ENCODE data around the gene OR4F15.
"Not testable (repeated sequence)": the region's sequence is repeated elsewhere in the genome, so short reads cannot be mapped to it uniquely, and the experiment has no call there.

OR4F15 gene, protein sequence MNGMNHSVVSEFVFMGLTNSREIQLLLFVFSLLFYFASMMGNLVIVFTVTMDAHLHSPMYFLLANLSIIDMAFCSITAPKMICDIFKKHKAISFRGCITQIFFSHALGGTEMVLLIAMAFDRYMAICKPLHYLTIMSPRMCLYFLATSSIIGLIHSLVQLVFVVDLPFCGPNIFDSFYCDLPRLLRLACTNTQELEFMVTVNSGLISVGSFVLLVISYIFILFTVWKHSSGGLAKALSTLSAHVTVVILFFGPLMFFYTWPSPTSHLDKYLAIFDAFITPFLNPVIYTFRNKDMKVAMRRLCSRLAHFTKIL

GRCh38 chr15:101811902-101812301, at the start of gene OR4F15:
OR4F15 (plus strand) TSS chr15:101812202; CDS start chr15:101818187, 5,985 bp downstream.
- DNase-seq (ENCODE audit: low spot score): no peak

- not testable (repeated sequence) for DNase-seq (ENCODE audit: low spot score)
Measured at GRCh38 chr15:101764669-101765339, 47.2 kb upstream of the OR4F15 start.

GRCh38 chr15:101765340-101765671, 46.7 kb upstream of the OR4F15 start:
- DNase-seq (ENCODE audit: low spot score): not testable (repeated sequence)

- DNase-seq (ENCODE audit: low spot score): no peak
Measured at GRCh38 chr15:101765772-101766456, 46.1 kb upstream of the OR4F15 start.

DNA sequence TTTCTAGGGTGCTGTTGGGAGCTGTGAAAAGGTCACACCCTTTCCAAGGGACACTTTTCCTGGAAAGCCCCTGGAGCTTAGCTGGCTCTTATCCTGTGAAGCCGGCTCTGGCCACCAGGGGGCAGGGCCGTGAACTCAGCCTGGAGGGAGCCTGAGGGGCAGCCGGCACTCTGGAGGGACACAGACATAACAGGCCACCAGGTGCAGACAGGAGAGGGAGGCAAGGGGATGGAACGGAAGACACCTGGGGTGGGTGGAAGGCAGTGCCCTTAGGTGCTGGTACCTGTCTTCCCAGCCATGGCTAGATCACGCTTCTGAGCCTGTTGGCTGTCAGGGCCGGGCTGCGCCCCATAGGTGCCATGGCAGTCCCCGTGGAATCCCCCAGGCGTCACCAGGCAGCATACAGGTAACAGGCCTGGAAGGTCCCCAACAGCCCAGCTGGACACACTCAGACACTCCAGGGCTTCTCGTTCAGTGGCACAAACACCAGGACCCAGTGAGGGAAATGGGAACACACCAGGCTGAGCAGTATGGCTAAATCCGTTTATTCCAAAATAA, 44.8 kb upstream of the OR4F15 start:
- not testable (repeated sequence) for DNase-seq (ENCODE audit: low spot score)

- no peak for DNase-seq (ENCODE audit: low spot score)
Measured at GRCh38 chr15:101772921-101773320, 39.1 kb upstream of the OR4F15 start.

DNA sequence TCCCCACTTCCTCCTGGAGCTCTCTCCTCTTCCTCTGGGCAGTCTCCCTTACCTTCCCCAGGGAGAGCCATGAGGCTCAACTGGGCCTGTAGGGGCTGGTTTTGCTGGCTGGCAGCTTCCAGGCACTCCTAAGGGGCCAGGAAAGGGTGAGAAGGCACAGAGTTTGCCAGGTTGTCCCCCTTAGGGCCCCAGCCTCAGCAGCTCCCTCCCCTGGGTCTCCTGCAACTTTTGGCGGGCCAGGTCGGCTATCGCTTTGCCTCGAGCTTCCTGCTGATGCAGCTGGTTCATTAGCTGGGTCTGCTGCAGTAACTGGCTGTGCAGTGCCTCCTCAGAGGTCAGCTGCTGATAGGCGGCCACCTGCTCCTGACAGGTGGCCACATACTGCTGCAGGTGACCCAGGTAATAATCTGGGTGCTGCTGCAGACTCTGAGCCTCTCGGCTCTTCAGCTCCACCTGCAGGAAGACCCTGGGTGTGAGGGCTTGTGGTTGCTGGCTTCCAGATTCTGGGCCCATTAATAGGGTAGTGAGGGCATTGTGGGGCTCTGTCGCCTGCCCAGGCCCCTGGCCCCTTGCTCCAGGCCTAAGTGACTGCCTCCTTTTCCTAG, 38.4 kb upstream of the OR4F15 start:
- peak; percentile 6 for DNase-seq (ENCODE audit: low spot score)

DNA sequence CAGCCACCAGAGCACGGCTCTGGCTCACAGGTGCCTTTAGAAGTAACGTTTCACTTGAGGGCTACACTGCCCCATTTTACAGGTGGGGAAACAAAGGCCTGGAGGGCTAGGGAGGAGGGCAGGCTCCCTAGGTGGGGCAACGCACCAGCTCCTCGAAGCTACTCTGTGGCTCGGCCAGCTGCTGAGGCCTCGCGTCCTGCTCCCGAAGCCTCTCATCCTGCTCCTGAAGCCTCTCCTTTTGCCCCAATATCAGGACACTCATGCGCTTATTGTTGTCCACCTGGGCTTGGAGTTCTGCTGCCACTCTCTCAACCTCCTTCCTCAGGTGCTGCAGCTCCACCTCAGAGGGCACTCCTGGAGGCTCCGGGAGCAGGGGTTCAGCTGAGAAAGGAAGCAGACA, 36.9 kb upstream of the OR4F15 start:
- no peak for DNase-seq (ENCODE audit: low spot score)

DNA sequence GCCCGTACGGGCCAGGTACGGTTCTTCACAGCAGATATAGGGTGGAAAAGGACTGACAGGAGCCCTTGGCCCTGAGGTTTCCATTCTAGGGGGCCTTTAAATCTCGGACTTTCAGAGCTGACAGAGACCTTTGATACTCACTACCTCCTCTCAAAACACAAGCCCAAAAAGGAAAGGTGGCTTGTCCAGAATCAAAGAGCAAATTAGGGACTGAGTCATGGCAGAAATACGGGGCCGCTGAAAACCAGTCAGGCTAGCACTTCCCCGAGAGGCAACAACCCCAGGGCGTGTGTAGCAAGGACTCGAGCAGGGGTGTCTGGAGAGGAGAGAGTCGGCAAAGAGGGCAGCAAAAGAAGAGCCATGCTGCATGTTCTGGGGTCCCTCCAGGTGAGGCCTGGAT, 33.4 kb upstream of the OR4F15 start:
- DNase-seq (ENCODE audit: low spot score): not testable (repeated sequence)

DNA sequence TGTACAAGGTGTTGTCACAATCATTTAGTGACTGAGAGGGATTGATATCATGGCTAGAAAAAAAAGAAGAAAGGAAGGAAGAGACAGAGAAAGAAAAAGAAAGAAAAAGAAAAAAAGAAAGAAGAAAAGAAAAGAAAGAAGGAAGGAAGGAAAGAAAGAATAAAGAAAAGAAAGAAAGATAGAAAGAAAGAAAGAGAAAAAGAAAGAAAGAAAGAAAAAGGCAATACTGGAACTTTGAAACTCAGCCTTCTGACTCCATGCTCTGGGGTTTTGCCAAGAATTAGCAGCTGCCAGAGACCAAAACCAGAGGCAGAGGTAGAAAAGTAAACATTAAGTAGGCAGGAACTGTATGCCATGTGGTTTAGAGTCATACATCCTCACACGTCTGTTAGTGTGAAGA, 31.8 kb upstream of the OR4F15 start:
- DNase-seq (ENCODE audit: low spot score): not testable (repeated sequence)

DNA sequence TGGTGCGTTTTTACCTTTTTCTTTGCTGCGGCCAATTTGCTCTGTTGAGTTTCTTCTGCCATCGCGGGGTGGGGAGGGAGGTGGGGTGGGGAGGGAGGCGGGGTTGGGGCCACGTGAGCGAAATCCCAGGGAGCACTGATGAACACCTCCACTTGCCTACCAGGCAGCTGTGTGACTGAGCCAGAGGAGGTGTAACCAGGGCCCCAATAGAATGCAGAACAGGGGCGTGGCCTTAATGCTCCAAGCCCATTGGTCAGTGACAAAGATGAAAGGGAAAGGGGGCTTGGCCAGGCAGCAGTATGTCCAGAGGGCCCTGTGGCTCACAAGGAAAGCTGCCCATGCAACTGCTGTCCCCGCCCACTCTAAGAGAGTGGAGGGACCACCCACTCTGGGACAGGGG, 30.1 kb upstream of the OR4F15 start:
- DNase-seq (ENCODE audit: low spot score): no peak

GRCh38 chr15:101784644-101785043, 27.4 kb upstream of the OR4F15 start:
- DNase-seq (ENCODE audit: low spot score): no peak

DNA sequence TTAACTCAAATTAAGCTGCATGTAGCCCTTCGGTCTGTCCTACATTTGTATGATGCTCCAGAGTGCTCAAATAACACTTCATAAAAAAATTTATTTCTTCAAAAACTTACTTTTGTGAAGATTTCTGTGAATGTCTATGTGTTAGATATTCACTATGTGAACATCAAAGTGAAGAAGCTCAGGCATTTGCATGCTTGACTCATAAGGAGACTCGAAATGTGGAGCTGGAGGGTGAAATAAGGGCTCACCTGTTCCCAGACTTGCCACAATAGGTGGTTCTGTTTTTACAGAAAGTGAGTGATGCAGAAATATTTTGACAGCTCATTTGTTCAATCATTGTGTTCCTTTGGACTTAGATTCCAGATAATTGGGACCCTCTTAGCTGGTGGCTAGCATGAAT, 25.6 kb upstream of the OR4F15 start:
- DNase-seq (ENCODE audit: low spot score): not testable (repeated sequence)

DNA sequence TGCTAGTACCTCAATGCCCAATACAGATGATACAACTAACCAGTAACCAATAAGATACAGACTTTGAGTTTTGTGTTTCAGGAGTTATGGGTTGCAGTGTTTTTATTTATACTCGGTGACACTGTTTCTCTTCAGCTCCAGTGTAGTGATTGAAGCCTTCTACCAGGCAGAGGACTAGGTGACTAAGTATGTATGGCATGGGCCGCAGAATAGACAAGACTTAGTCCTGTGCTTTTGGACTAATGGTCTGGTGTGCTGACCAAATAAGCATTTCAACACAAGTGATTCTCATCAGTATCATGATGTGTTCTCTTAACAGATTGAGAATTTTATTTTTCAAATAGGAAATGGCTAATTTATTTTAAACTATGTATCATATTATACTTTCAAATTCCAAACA, 24.0 kb upstream of the OR4F15 start:
- not testable (repeated sequence) for DNase-seq (ENCODE audit: low spot score)

DNA sequence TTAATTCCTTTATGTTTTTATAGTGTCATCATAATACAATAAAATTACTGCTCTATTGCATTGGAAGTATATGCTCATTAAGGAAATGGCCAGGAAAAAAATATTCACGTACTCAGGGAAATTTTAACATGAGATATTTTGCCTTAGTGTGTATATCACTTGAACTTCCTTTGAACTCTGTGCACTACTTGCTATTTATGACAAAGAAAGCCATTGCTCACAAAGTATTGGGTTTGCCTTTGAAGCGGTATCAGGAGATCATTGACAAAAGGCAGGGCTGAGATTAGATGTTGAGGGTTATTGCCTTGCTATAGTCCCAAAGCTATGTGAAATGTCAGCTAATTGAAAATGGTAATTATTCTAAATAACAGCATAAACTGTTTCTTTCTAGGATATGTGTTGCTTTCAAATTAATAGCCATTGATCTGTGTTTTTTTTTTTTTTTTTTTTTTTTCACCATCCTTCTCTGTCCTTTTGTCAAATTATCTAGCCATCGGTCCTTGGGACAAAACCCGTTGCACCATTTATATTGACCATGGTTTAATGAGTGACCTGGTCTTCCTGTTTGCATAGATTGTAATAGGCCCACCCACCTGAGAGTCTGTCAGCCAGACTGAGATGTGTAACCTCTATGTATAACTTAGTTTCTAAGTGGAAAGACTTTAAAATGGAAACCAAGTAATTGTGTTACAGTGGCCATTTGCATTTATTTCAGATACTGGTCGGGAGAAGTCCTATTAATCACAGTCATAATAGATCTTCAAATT, 23.3 kb upstream of the OR4F15 start:
- DNase-seq (ENCODE audit: low spot score): not testable (repeated sequence)

DNA sequence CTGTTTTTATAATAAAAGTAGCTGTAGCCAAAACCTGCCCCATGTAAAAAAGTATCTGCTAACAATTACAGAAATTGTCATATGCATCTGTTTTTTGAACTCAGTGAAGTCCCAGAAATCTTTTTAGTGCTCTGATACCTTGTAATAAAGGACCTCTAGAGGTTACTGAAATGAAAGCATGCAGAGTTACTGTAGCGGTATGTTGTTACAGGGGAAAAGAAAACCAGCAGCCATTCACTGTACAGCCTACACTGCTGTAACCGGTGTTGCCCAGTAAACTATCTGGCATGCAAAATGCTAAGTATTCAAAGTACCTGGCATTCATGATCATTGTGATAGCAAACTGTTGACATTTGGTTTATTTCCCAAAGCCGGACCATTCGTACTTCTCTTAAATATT, 21.3 kb upstream of the OR4F15 start:
- DNase-seq (ENCODE audit: low spot score): not testable (repeated sequence)

DNA sequence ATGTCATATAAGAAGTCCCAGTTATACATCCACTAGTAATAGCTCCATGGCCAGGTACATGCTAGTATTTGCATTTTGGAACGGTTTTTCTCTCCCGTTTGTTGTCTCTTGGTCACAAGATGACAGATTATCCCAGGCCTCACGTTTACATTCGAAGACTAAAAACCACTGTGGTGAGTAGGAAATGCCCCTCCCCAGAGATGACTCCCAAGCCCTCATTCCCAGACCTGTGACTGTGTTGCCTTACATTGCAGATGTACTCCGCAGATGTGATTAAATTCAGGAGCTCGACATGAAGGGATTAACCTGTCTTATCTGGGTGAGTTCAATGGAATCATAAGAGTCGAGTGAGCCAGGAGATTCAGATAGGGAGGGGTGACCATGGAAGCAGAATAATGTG, 18.0 kb upstream of the OR4F15 start:
- not testable (repeated sequence) for DNase-seq (ENCODE audit: low spot score)

DNA sequence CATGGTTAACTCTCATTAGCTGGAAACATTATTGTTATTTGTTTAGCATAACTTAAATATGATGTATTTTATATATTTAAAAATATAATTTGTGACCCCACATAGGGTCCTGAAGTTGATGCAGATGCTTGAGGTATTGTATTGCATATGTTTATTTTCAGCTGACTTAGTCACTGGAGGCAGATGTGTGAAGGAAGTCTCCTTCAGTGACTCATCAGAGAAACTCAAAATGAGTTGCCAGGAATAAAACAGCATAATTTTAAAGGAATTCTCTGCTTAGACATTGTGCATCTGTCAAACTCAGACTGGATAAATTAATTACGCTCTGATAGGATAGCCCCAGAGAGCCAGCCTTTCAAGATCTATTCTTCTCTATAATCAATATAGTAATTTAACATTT, 16.5 kb upstream of the OR4F15 start:
- no peak for DNase-seq (ENCODE audit: low spot score)

DNA sequence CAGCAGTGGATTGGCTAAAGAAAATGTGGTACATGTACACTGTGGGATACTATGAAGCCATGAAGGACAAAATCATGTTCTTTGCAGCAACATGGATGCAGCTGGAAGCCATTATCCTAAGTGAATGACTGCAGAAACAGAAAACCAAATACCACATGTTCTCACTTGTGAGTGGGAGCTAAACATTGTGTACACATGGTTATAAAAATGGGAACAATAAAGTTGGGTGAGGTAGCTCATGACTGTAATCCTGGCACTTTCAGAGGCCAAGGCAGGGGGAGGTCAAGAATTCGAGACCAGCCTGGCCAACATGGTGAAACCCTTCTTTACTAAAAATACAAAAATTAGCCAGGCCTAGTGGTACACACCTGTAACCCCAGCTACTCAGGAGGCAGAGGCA, 12.3 kb upstream of the OR4F15 start:
- no peak for DNase-seq (ENCODE audit: low spot score)

DNA sequence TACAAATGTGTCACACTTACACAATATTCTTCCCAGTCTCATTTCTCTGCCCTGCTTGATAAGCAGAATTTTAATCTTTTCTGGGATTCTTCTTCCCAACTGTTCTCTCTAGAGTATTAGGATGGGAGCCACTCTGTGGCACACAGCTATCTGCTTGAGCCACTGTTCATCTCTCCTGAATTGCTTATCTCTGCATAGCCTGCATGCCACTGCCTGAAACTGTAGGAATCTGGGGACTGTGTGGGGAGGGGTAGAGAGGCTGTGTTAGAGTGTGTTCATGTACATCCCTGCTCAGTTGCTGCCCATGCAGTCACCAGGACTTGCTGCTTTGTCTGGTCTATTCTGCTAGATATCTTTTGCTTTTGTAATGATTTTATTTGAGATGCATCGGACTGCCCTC, 11.0 kb upstream of the OR4F15 start:
- no peak for DNase-seq (ENCODE audit: low spot score)

GRCh38 chr15:101803209-101803608, 8.8 kb upstream of the OR4F15 start, which contains the start of gene OR4F6:
OR4F6 (plus strand) TSS chr15:101803509; CDS start chr15:101805720, 2,211 bp downstream.
- DNase-seq (ENCODE audit: low spot score): no peak

DNA sequence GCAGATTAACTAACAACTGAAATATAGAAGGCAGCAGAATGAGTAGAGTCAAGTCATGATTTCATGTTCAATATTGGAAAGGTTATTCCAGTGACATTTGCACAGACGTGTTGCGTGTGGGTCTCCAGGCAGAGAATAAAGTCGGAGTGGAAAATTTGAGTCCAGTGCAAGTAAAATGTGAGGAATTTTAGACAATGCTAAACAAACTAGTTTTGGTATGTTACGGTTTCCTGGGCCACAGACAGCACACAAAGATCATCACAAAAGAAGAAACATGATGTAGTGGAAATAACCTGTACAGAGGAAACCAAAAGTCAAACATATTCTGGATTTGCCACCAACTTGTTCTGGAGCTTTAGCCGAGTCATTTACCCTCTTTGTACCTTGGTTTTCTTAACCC, 8.3 kb upstream of the OR4F15 start:
- no peak for DNase-seq (ENCODE audit: low spot score)

All from hematopoietic multipotent progenitor cell treated with erythropoietin and hydrocortisone succinate and interleukin-3 and kit ligand, for 15 days (in vitro differentiated cells).